ENCODE results near the gene SOHLH1.

DNA sequence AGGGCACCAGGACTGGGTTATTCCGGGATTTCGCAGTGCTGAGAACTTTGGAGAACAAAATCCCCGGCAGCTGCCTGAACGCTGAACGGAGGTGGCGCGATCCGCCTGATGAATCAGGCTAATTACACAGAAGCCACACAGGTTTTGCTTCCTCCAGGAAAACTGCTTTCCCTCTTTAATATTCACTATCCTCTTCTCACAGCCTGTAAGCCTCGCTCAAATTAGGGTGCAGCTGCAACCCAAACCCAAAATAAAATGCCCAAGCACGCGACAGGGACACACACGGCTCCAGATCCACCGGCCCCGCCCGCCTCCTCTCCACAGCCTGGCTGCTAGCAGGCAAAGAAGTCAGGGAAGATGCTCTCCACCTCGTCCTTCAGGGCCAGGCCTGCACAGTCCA is 6.0 kb downstream of the SOHLH1 start:
- TF ChIP-seq, protein P1, sequence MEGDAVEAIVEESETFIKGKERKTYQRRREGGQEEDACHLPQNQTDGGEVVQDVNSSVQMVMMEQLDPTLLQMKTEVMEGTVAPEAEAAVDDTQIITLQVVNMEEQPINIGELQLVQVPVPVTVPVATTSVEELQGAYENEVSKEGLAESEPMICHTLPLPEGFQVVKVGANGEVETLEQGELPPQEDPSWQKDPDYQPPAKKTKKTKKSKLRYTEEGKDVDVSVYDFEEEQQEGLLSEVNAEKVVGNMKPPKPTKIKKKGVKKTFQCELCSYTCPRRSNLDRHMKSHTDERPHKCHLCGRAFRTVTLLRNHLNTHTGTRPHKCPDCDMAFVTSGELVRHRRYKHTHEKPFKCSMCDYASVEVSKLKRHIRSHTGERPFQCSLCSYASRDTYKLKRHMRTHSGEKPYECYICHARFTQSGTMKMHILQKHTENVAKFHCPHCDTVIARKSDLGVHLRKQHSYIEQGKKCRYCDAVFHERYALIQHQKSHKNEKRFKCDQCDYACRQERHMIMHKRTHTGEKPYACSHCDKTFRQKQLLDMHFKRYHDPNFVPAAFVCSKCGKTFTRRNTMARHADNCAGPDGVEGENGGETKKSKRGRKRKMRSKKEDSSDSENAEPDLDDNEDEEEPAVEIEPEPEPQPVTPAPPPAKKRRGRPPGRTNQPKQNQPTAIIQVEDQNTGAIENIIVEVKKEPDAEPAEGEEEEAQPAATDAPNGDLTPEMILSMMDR (IDR thresholded peaks at IDR 0.05): no peak
- TF ChIP-seq POLR2A (IDR thresholded peaks at IDR 0.05): no peak

Measured in tibial nerve (tissue), 3 donors.